ENCODE results near the gene PA2G4. TPM values are rescaled to one million over a fixed set of nuclear protein-coding genes. Genes with fewer than 3 reads are reported as not detected.

The PA2G4 gene
- total RNA-seq, 2 experiments from 2014 or later = 244 to 289 TPM

GRCh38 chr12:56157201-56158028 is 53.1 kb downstream of the PA2G4 start:
- ChIA-PET CTCF (interaction anchor here (0.6 to 2.1 kb wide), 6 partner anchors 31 to 489 kb away, joined by 3 to 7 read pairs (median 3); partner anchors contain the start of gene ZC3H10), POLR2A (interaction anchor here (0.6 to 1.8 kb wide), 3 partner anchors 30 to 160 kb away, joined by 3 to 8 read pairs (median 5); partner anchors contain the start of genes ESYT1 and SMARCC2)
- H3K27ac Mint-ChIP-seq = peak overlapping the region; percentile 93
- H3K9me3 Mint-ChIP-seq = no peaks in the 10 kb centered on the region
- peak overlapping the region; percentile 90 for H3K4me3 Mint-ChIP-seq
- H3K27me3 Mint-ChIP-seq = no peaks in the 10 kb centered on the region
- DNase-seq = peak; percentile 71
- peaks cover 68% of the 10 kb centered on the region for H3K4me1 Mint-ChIP-seq
- H3K36me3 Mint-ChIP-seq (ENCODE audit: low read depth) = peaks cover 55% of the 10 kb centered on the region

GRCh38 chr12:56158029-56158925 is 53.9 kb downstream of the PA2G4 start, which contains the start of gene MYL6:
MYL6 (plus strand) TSS chr12:56158359; CDS start chr12:56158402, 43 bp downstream.
- POLR2A ChIA-PET = interaction anchor here (0.6 to 1.8 kb wide), 4 partner anchors 20 to 39 kb away, joined by 3 to 8 read pairs (median 4); partner anchors contain the start of genes ESYT1 and SMARCC2
- no peaks in the 10 kb centered on the region for H3K9me3 Mint-ChIP-seq
- H3K36me3 Mint-ChIP-seq (ENCODE audit: low read depth) = peaks cover 60% of the 10 kb centered on the region
- peaks cover 60% of the 10 kb centered on the region for H3K4me1 Mint-ChIP-seq
- DNase-seq = peak; percentile 98
- H3K4me3 Mint-ChIP-seq = peak within 1 kb of the TSS; percentile 90
- CTCF ChIA-PET = interaction anchor here (0.9 to 10.3 kb wide), 3 partner anchors 31 to 40 kb away, joined by 4 to 80 read pairs (median 7); partner anchors contain the start of genes SMARCC2 and ZC3H10
- H3K27ac Mint-ChIP-seq = peak within 1 kb of the TSS; percentile 93
- no peaks in the 10 kb centered on the region for H3K27me3 Mint-ChIP-seq

GRCh38 chr12:56158926-56159461 is 54.6 kb downstream of the PA2G4 start:
- Mint-ChIP-seq H3K27me3 (no peaks in the 10 kb centered on the region), H3K4me1 (peaks cover 58% of the 10 kb centered on the region), H3K27ac (peak overlapping the region; percentile 93), H3K4me3 (peak overlapping the region; percentile 90), H3K36me3 (ENCODE audit: low read depth) (peaks cover 67% of the 10 kb centered on the region), H3K9me3 (no peaks in the 10 kb centered on the region)
- peak; percentile 40 for DNase-seq
- ChIA-PET CTCF (interaction anchor here (0.5 to 10.3 kb wide), 5 partner anchors 30 to 42 kb away, joined by 3 to 80 read pairs (median 4); partner anchors contain the start of genes ESYT1, RPL41, SMARCC2 and ZC3H10), POLR2A (interaction anchor here (0.9 to 1.8 kb wide), 3 partner anchors 21 to 39 kb away, joined by 3 to 8 read pairs (median 5); partner anchors contain the start of gene ESYT1)

GRCh38 chr12:56159482-56160192 is 55.3 kb downstream of the PA2G4 start:
- ChIA-PET CTCF (interaction anchor here (0.5 to 10.3 kb wide), 6 partner anchors 15 to 43 kb away, joined by 3 to 80 read pairs (median 4); partner anchors contain the start of genes ESYT1, RPL41, SMARCC2 and ZC3H10), POLR2A (interaction anchor here (0.5 to 1.8 kb wide), 4 partner anchors 21 to 119 kb away, joined by 3 to 8 read pairs (median 4); partner anchors contain the start of genes ESYT1 and ZC3H10)
- Mint-ChIP-seq H3K4me1 (peaks cover 57% of the 10 kb centered on the region), H3K4me3 (peak overlapping the region; percentile 90), H3K36me3 (ENCODE audit: low read depth) (peaks cover 73% of the 10 kb centered on the region), H3K27ac (peak overlapping the region; percentile 93), H3K9me3 (no peaks in the 10 kb centered on the region), H3K27me3 (no peaks in the 10 kb centered on the region)
- peak; percentile 25 for DNase-seq

DNA sequence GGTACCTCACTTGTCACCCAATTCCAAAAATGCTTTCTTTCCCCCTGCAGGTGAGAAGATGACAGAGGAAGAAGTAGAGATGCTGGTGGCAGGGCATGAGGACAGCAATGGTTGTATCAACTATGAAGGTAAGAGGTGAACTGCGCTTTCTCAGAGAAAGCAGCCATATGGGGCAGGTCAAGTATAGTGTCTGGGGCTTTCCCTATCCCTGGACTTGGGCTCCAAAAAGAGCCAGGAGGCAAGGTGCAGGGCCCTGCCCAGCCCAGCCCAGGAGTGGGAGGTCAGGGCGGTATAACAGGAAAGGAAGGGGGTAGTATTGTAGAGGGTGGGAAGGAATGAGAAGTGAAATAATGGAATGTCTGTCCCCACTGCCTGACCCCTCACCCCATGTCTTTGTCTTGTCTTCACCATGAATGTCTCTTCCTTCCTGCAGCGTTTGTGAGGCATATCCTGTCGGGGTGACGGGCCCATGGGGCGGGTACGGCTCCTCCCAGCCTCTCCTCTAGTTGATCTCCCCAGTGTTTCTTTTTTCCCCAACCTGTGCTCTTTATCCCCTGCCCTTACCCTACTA is 55.9 kb downstream of the PA2G4 start:
- ChIA-PET POLR2A (interaction anchor here (0.5 to 1.1 kb wide), 3 partner anchors 42 to 1677 kb away, joined by 4 to 5 read pairs (median 4); partner anchors contain the start of gene ZC3H10), CTCF (interaction anchor here (0.8 to 10.3 kb wide), 5 partner anchors 15 to 36 kb away, joined by 3 to 80 read pairs (median 5); partner anchors contain the start of gene SMARCC2)
- Mint-ChIP-seq H3K4me3 (peak overlapping the region; percentile 90), H3K36me3 (ENCODE audit: low read depth) (peaks cover 70% of the 10 kb centered on the region), H3K27me3 (no peaks in the 10 kb centered on the region), H3K27ac (peak overlapping the region; percentile 93), H3K4me1 (peaks cover 51% of the 10 kb centered on the region), H3K9me3 (no peaks in the 10 kb centered on the region)
- peak; percentile 80 for DNase-seq

DNA sequence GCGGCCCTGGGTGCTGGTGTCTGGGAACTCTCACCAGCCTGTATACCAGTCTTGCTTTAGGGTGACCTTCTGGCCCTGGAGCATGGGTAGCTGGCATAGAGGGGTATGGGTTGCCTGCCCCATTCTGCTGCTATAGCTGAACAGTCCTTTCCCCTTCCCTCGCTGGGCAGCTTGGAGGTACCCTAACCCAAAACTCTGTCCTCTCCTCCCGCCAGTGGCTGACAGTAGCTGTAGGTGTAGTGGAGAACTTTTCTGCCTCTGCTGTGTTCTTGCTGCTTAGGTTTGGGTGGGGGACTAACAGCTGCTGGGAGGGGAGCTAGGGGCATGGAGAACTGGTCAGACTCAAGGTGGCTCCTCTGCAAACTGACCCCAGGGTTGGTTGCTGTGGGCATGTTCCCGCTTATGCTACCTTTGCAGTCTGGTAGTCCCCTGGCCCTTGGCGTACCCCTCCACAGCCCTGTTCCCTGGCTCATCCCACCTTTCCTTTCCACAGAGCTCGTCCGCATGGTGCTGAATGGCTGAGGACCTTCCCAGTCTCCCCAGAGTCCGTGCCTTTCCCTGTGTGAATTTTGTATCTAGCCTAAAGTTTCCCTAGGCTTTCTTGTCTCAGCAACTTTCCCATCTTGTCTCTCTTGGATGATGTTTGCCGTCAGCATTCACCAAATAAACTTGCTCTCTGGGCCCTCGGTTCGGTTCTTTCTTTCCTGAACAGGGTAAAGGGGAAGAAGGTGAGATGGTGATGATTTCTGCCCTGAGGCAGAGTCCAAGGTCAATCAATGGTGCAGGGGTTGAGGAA is 56.7 kb downstream of the PA2G4 start:
- H3K9me3 Mint-ChIP-seq = no peaks in the 10 kb centered on the region
- peak overlapping the region; percentile 90 for H3K4me3 Mint-ChIP-seq
- peak overlapping the region; percentile 85 for H3K27ac Mint-ChIP-seq
- peaks cover 70% of the 10 kb centered on the region for H3K36me3 Mint-ChIP-seq (ENCODE audit: low read depth)
- H3K4me1 Mint-ChIP-seq = peaks cover 45% of the 10 kb centered on the region
- DNase-seq = no peak
- ChIA-PET POLR2A (interaction anchor here (0.8 kb wide), 1 partner anchor 1676 kb away, joined by 4 read pairs; no protein-coding TSS in a partner anchor), CTCF (interaction anchor here (1.0 to 10.3 kb wide), 9 partner anchors 10 to 43 kb away, joined by 3 to 80 read pairs (median 6); partner anchors contain the start of genes MYL6B, SMARCC2 and ZC3H10)
- no peaks in the 10 kb centered on the region for H3K27me3 Mint-ChIP-seq

- peaks cover 45% of the 10 kb centered on the region for H3K4me1 Mint-ChIP-seq
- DNase-seq = no peak
- no peaks in the 10 kb centered on the region for H3K27me3 Mint-ChIP-seq
- POLR2A ChIA-PET = no interaction called here
- CTCF ChIA-PET = interaction anchor here (0.8 to 10.3 kb wide), 12 partner anchors 10 to 200 kb away, joined by 3 to 80 read pairs (median 6); partner anchors contain the start of genes ESYT1, MYL6B, RNF41 and SMARCC2
- no peaks in the 10 kb centered on the region for H3K9me3 Mint-ChIP-seq
- H3K27ac Mint-ChIP-seq = peak overlapping the region; percentile 85
- peak overlapping the region; percentile 90 for H3K4me3 Mint-ChIP-seq
- peaks cover 70% of the 10 kb centered on the region for H3K36me3 Mint-ChIP-seq (ENCODE audit: low read depth)
These were observed 57.5 kb downstream of the PA2G4 start for GRCh38 chr12:56161690-56162351.

- H3K4me3 Mint-ChIP-seq = no peak overlapping the region
- peaks cover 70% of the 10 kb centered on the region for H3K36me3 Mint-ChIP-seq (ENCODE audit: low read depth)
- no peaks in the 10 kb centered on the region for H3K9me3 Mint-ChIP-seq
- H3K27me3 Mint-ChIP-seq = no peaks in the 10 kb centered on the region
- peaks cover 37% of the 10 kb centered on the region for H3K4me1 Mint-ChIP-seq
- no peak for DNase-seq
- ChIA-PET POLR2A (interaction anchor here (0.6 kb wide), 1 partner anchor 482 kb away, joined by 3 read pairs; no protein-coding TSS in a partner anchor), CTCF (interaction anchor here (0.6 to 10.3 kb wide), 14 partner anchors 8 to 231 kb away, joined by 3 to 80 read pairs (median 4); partner anchors contain the start of genes ANKRD52, ESYT1, MYL6B and RNF41)
- H3K27ac Mint-ChIP-seq = peak overlapping the region; percentile 73
These were observed 58.3 kb downstream of the PA2G4 start for GRCh38 chr12:56162468-56163290.
